ENCODE measurements around the gene TMPRSS4.

Gene TMPRSS4

GRCh38 chr11:118076754-118077281 lies at the start of gene TMPRSS4:
TSS of gene TMPRSS4 (plus strand) at chr11:118077078. CDS start at chr11:118077303, 225 bp downstream.
- DNase-seq: peak; percentile 93

GRCh38 chr11:118027694-118028093 lies 49.2 kb upstream of the TMPRSS4 start:
- DNase-seq: no peak

GRCh38 chr11:118028626-118029025 lies 48.3 kb upstream of the TMPRSS4 start:
- no peak for DNase-seq

GRCh38 chr11:118033443-118033842 lies 43.4 kb upstream of the TMPRSS4 start:
- DNase-seq: no peak

GRCh38 chr11:118042141-118042540 lies 34.7 kb upstream of the TMPRSS4 start:
- DNase-seq: no peak

GRCh38 chr11:118042796-118043195 lies 34.1 kb upstream of the TMPRSS4 start:
- DNase-seq: no peak

- DNase-seq: peak; percentile 93
Measured at GRCh38 chr11:118045191-118045590, 31.7 kb upstream of the TMPRSS4 start.

GRCh38 chr11:118046051-118046963 lies 30.6 kb upstream of the TMPRSS4 start:
- peak; percentile 33 for DNase-seq

GRCh38 chr11:118046964-118047700 lies 29.7 kb upstream of the TMPRSS4 start:
- DNase-seq: no peak

- DNase-seq: no peak
Measured at GRCh38 chr11:118047749-118048148, 29.1 kb upstream of the TMPRSS4 start.

- DNase-seq: no peak
Measured at GRCh38 chr11:118048472-118049370, 28.2 kb upstream of the TMPRSS4 start.

GRCh38 chr11:118049771-118050170 lies 27.1 kb upstream of the TMPRSS4 start:
- DNase-seq: no peak

GRCh38 chr11:118050208-118050891 lies 26.5 kb upstream of the TMPRSS4 start:
- no peak for DNase-seq

- no peak for DNase-seq
Measured at GRCh38 chr11:118051136-118051610, 25.7 kb upstream of the TMPRSS4 start.

GRCh38 chr11:118051611-118052461 lies 25.0 kb upstream of the TMPRSS4 start:
- no peak for DNase-seq

- no peak for DNase-seq
Measured at GRCh38 chr11:118052581-118053206, 24.2 kb upstream of the TMPRSS4 start.

GRCh38 chr11:118054712-118055640 lies 21.9 kb upstream of the TMPRSS4 start:
- DNase-seq: no peak

GRCh38 chr11:118055966-118056365 lies 20.9 kb upstream of the TMPRSS4 start:
- no peak for DNase-seq

- no peak for DNase-seq
Measured at GRCh38 chr11:118056806-118057205, 20.1 kb upstream of the TMPRSS4 start.
